Transverse colon (tissue), 4 donors: ENCODE results near the gene DOCK3. TPM values are rescaled to one million over a fixed set of nuclear protein-coding genes. Genes with fewer than 3 reads are reported as not detected.

Source experiments
- DNase-seq: peaks from one replicate; pipeline ENCODE4 v3.0.0-alpha.2; 2019
- H3K27ac ChIP-seq, 4 donors: fragments of 200-600 bp; sonication (generic); 2 replicates each; pipeline ENCODE4 v1.5.1; 2016 to 2018; ENCODE audit warnings: inconsistent platforms in 4 of 4
- H3K27me3 ChIP-seq: fragments of 200-600 bp; sonication (generic); 2 replicates; pipeline ENCODE4 v1.5.1; 2017; ENCODE audit warnings: inconsistent platforms
- H3K36me3 ChIP-seq, 4 donors: fragments of 200-600 bp; sonication (generic); 2 replicates each; pipeline ENCODE4 v1.5.1; 2017 to 2019; ENCODE audit warnings: inconsistent platforms in 4 of 4
- H3K4me1 ChIP-seq, 4 donors: fragments of 200-600 bp; sonication (generic); 2 replicates each; pipeline ENCODE4 v1.5.1; 2017 to 2020; ENCODE audit warnings: inconsistent platforms in 4 of 4
- H3K4me3 ChIP-seq, 4 donors: fragments of 200-600 bp; sonication (generic); 1 replicate in 1 of 4; 2 replicates in 3 of 4; pipeline versions ENCODE4 v1.5.1 to v1.6.1; 2017 to 2019; ENCODE audit warnings: inconsistent platforms in 4 of 4
- H3K9me3 ChIP-seq, 2 donors: fragments of 200-600 bp; sonication (generic); 2 replicates each; pipeline ENCODE4 v1.5.1; 2017 to 2019; ENCODE audit warnings: inconsistent platforms in 2 of 2
- EP300 ChIP-seq: sonication (generic); formaldehyde crosslinking; IDR thresholded peaks from one replicate; pipeline ENCODE4 v1.6.1; 2017; ENCODE audit warnings: antibody characterized with exemption, low read depth
- POLR2A ChIP-seq: fragments of 450-650 bp; IDR thresholded peaks from one replicate; pipeline ENCODE4 v1.6.1; 2016; ENCODE audit warnings: antibody characterized with exemption, mild to moderate bottlenecking, moderate library complexity
- POLR2AphosphoS5 ChIP-seq, 3 donors: sonication (generic); formaldehyde crosslinking; IDR thresholded peaks; one replicate each; pipeline ENCODE4 v1.6.1; 2016; ENCODE audit warnings: antibody characterized with exemption in 3 of 3
- WGBS, 2 donors: methylation state at CpG; one replicate each; pipeline ENCODE4 v1.1.5; 2018; ENCODE audit warnings: low coverage in 1 of 2; 5-methylcytosine and 5-hydroxymethylcytosine counted together
- in situ Hi-C, 4 donors: fragments of 200-750 bp; cut with MboI; loops; one replicate each; pipeline versions ENCODE4 v1.15.0 to v1.15.1; 2017; ENCODE audit warnings: low sequenced_read_pairs in 3 of 4, low pct_ligation_motif_present in 1 of 4, low pct_unique_long_range_greater_than_20kb in 1 of 4
- intact Hi-C: fragments of 100-400 bp; cut with DNase I; formaldehyde crosslinking; loops from one replicate; pipeline ENCODE4 v1.15.1; 2023; ENCODE audit warnings: low total_unique reads
- total RNA-seq, 4 donors: library from RNA; depleted of rRNA; stranded (reverse); fragments of >200 nt; gene quantifications; one replicate each; pipeline ENCODE4 v1.1.0, GENCODE V29; 2016
- TF ChIP-seq, protein P1 (sequence below), 5 experiments: fragments of 200-600 bp in 3 of 5; fragments of 450-650 bp in 2 of 5; sonication (generic) in 3 of 5; IDR thresholded peaks; 1 replicate in 2 of 5; 2 replicates in 3 of 5; pipeline ENCODE4 v1.5.1; 2016 to 2017; ENCODE audit warnings: antibody characterized with exemption in 5 of 5, inconsistent platforms in 3 of 5, mild to moderate bottlenecking in 2 of 5, moderate library complexity in 1 of 5

Gene DOCK3
- total RNA-seq, 4 donors from 2014 or later = 0.41 to 0.75 (median 0.62) TPM

DNA sequence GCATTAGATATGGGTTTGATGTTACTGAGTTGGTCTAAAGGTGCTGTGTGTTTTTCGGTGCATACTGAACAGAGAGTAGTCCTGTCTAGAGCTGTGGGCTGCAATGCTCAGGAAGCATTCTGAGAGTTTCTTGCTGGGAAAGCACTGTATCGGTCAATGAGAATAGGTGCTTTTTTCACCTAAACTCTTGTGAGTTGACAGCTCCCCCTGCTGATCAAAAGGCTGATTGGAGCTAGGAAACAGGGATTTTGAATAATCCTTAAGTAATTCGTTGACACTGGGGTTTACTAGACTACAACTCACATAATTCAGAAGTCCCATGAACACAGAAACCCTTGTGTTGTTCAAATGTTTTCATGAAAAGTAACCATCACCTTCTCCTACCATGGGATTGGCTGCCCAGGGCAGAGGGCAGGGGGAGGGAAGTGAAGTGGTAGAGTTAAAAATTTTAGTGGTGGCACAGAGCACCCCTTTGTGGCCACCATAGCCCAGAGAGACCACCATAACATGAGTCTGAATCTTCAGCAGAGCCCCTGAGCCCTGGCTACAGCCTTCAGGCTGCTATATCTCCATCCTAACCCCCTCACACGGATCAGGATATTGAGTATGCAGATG lies 697.3 kb downstream of the DOCK3 start:
- Histone ChIP-seq H3K36me3 (no peaks in the 10 kb centered on the region), H3K9me3 (no peaks in the 10 kb centered on the region), H3K27me3 (no peaks in the 10 kb centered on the region), H3K4me1 (no peaks in the 10 kb centered on the region), H3K4me3 (no peak overlapping the region), H3K27ac (no peak overlapping the region)
- peak; percentile 44 for DNase-seq
- intact Hi-C loops = no loop called here
- WGBS, 2 donors = 0 to 26% methylated on average over 1 to 4 of the region's 4 CpGs
- in situ Hi-C loops = loop anchor here in 3 of 4 donors (5.0 to 25.0 kb wide), 4 partner anchors 385 to 747 kb away; no protein-coding TSS in a partner anchor
- TF ChIP-seq, protein P1, sequence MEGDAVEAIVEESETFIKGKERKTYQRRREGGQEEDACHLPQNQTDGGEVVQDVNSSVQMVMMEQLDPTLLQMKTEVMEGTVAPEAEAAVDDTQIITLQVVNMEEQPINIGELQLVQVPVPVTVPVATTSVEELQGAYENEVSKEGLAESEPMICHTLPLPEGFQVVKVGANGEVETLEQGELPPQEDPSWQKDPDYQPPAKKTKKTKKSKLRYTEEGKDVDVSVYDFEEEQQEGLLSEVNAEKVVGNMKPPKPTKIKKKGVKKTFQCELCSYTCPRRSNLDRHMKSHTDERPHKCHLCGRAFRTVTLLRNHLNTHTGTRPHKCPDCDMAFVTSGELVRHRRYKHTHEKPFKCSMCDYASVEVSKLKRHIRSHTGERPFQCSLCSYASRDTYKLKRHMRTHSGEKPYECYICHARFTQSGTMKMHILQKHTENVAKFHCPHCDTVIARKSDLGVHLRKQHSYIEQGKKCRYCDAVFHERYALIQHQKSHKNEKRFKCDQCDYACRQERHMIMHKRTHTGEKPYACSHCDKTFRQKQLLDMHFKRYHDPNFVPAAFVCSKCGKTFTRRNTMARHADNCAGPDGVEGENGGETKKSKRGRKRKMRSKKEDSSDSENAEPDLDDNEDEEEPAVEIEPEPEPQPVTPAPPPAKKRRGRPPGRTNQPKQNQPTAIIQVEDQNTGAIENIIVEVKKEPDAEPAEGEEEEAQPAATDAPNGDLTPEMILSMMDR (IDR thresholded peaks at IDR 0.05) = peak; percentile 49 to 63 (median 59)
- TF ChIP-seq EP300 = no peak
- TF ChIP-seq POLR2AphosphoS5 (IDR thresholded peaks at IDR 0.05) = no peak
- no peak for TF ChIP-seq POLR2A

DNA sequence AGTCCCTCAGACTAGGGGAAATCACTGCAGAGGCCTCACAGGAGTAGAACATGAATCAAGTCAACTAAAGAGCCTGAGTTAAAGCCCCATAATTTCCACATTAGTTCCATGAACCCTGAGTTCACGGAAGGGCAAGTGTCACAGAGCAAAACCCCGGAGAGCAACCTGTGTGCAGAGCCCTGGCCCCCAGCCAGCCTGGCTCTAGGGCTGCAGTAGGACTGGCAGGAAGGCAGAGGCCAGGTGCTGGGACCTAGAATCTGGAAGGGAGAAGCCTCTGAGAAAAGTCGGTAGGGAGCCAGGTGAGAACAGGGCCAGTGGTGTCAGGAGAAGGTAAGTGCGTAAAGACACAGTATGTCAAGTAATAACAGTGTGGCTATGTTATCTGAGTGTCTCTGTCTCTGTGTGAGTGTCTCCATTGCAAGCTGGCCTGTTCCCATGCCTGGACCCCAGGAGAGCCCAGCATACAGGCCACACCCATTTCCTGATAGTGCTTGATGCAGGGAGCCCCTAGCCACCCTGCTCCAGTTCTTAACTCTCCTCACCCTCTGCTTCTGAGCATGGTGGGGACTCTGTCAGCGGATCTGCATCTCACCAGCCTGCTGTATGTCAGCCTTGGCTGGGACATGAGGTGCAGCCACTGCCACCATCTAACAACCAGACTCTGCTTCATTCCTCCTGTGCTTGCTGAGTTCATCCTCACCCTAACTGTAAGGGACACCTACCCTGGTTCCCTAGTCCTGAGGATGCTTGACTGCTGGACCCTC lies 699.1 kb downstream of the DOCK3 start:
- Histone ChIP-seq H3K4me1 (no peaks in the 10 kb centered on the region), H3K4me3 (no peak overlapping the region), H3K9me3 (no peaks in the 10 kb centered on the region), H3K36me3 (no peaks in the 10 kb centered on the region), H3K27ac (no peak overlapping the region), H3K27me3 (no peaks in the 10 kb centered on the region)
- 63 to 100% methylated on average over 1 to 5 of the region's 5 CpGs for WGBS, 2 donors
- in situ Hi-C loops = loop anchor here in 3 of 4 donors (5.0 to 25.0 kb wide), 4 partner anchors 387 to 749 kb away; no protein-coding TSS in a partner anchor
- DNase-seq = no peak
- intact Hi-C loops = no loop called here
- no peak for TF ChIP-seq EP300
- TF ChIP-seq, protein P1 (IDR thresholded peaks at IDR 0.05) = no peak
- TF ChIP-seq POLR2AphosphoS5 (IDR thresholded peaks at IDR 0.05) = no peak
- no peak for TF ChIP-seq POLR2A

DNA sequence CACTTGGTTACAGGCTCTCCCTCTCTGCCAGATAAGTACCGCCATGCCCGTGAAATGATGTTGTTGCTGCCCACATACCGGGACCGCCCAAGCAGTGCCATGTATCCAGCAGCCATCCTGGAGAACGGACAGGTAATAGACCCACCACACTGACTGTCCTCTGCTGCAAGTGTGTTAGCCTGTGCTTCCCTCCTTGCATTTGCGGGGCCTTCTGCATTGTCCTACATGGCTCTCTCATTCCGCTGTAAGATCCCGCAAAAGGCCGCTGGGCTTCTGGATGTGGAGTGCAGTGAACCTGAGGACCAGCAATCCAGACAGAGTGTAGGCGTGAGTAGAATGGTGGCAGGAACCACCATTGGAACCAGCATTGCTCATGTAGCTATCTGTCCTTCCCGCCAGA lies 699.7 kb downstream of the DOCK3 start:
- in situ Hi-C loops (loop anchor here in 3 of 4 donors (5.0 to 25.0 kb wide), 4 partner anchors 387 to 750 kb away; no protein-coding TSS in a partner anchor), intact Hi-C loops (no loop called here)
- TF ChIP-seq, protein P1 (IDR thresholded peaks at IDR 0.05) = no peak
- no peak for TF ChIP-seq POLR2A
- no peak for TF ChIP-seq EP300
- TF ChIP-seq POLR2AphosphoS5 (IDR thresholded peaks at IDR 0.05) = no peak
- no peaks in the 10 kb centered on the region for H3K36me3 ChIP-seq
- no peak overlapping the region for H3K4me3 ChIP-seq
- no peaks in the 10 kb centered on the region for H3K27me3 ChIP-seq
- no peaks in the 10 kb centered on the region for H3K9me3 ChIP-seq
- WGBS, 2 donors = 93 to 100% methylated on average over 1 to 11 of the region's 11 CpGs
- no peak for DNase-seq
- H3K4me1 ChIP-seq = no peaks in the 10 kb centered on the region
- no peak overlapping the region for H3K27ac ChIP-seq

DNA sequence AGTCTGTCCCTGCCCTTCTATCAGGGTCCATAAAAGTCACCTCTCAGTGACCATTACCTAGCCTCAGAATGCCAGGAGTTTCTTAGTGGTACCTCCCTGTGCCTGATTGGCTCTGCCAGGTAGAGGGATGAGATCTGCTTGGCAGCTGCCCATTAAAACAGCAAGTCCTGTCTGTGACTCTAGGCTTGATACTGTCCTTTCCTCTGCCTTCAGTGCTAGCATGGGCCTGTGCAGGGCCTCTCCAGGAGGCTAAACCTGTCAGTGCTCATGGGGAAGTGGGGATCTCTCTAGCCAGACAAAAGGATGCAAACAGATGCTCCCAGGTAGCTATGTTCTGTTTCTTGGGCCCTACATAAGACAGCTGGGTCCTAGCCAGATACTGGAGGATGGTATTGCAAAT lies 700.4 kb downstream of the DOCK3 start:
- in situ Hi-C loops = loop anchor here (10.0 to 25.0 kb wide), 5 partner anchors 287 to 763 kb away; partner anchors contain the start of genes CISH (in 2 of the 4), MAPKAPK3 (in 2 of the 4) and TEX264 (in 1 of the 4)
- no peak for TF ChIP-seq EP300
- no peak for TF ChIP-seq POLR2AphosphoS5 (IDR thresholded peaks at IDR 0.05)
- TF ChIP-seq POLR2A = no peak
- TF ChIP-seq, protein P1 (IDR thresholded peaks at IDR 0.05) = no peak
- no peaks in the 10 kb centered on the region for H3K4me1 ChIP-seq
- DNase-seq = no peak
- H3K27ac ChIP-seq = no peak overlapping the region
- intact Hi-C loops = loop anchor here (5.0 kb wide), 1 partner anchor 758 kb away; the partner anchor contains the start of gene MAPKAPK3
- H3K36me3 ChIP-seq = no peaks in the 10 kb centered on the region
- no peak overlapping the region for H3K4me3 ChIP-seq
- H3K27me3 ChIP-seq = no peaks in the 10 kb centered on the region
- no peaks in the 10 kb centered on the region for H3K9me3 ChIP-seq
